Measurements from ENCODE around the gene BZW1. TPM values are rescaled to one million over a fixed set of nuclear protein-coding genes. Genes with fewer than 3 reads are reported as not detected.

Gene BZW1
- total and polyA plus RNA-seq, 3 donors from 2014 or later = 238 to 284 (median 267) TPM

- intact Hi-C loops (cut with DNase I; ENCODE audit: low total_unique reads) = no loop called here
- H3K9me3 ChIP-seq = no peaks in the 10 kb centered on the region
- no peaks in the 10 kb centered on the region for H3K36me3 ChIP-seq (ENCODE audit: low read depth, missing control alignments)
Observed at GRCh38 chr2:200773083-200773482, 38.6 kb upstream of the BZW1 start.

GRCh38 chr2:200774920-200775319 is 36.8 kb upstream of the BZW1 start:
- no peaks in the 10 kb centered on the region for H3K4me1 ChIP-seq

More at GRCh38 chr2:200773083-200773482, 38.6 kb upstream of the BZW1 start:
- Histone ChIP-seq H3K27me3 (no peaks in the 10 kb centered on the region), H3K4me3 (no peak overlapping the region), H3K27ac (no peak overlapping the region), H3K4me1 (no peaks in the 10 kb centered on the region)
- WGBS, 2 donors = 85 to 90% methylated on average over 1 of the region's 1 CpG
- no peak for DNase-seq
- no peak for TF ChIP-seq POLR2A (IDR thresholded peaks at IDR 0.05)

GRCh38 chr2:200777275-200777674 is 34.4 kb upstream of the BZW1 start:
- Histone ChIP-seq H3K27ac (no peak overlapping the region), H3K27me3 (no peaks in the 10 kb centered on the region), H3K36me3 (ENCODE audit: low read depth, missing control alignments) (no peaks in the 10 kb centered on the region), H3K4me3 (no peak overlapping the region), H3K4me1 (no peaks in the 10 kb centered on the region), H3K9me3 (no peaks in the 10 kb centered on the region)
- TF ChIP-seq POLR2A (IDR thresholded peaks at IDR 0.05) (no peak), CTCF (IDR thresholded peaks at IDR 0.05) (no peak)
- intact Hi-C loops (cut with DNase I; ENCODE audit: low total_unique reads) = no loop called here
- DNase-seq = no peak

More at GRCh38 chr2:200774920-200775319, 36.8 kb upstream of the BZW1 start:
- 96 to 100% methylated on average over 1 of the region's 1 CpG for WGBS, 2 donors
- Histone ChIP-seq H3K36me3 (ENCODE audit: low read depth, missing control alignments) (no peaks in the 10 kb centered on the region), H3K27me3 (no peaks in the 10 kb centered on the region), H3K9me3 (no peaks in the 10 kb centered on the region), H3K4me3 (no peak overlapping the region), H3K27ac (no peak overlapping the region)
- intact Hi-C loops (cut with DNase I; ENCODE audit: low total_unique reads) = no loop called here
- DNase-seq = no peak
- TF ChIP-seq CTCF (IDR thresholded peaks at IDR 0.05) (no peak), POLR2A (IDR thresholded peaks at IDR 0.05) (no peak)

GRCh38 chr2:200778038-200778437 is 33.7 kb upstream of the BZW1 start:
- Histone ChIP-seq H3K4me3 (no peak overlapping the region), H3K27ac (no peak overlapping the region), H3K9me3 (no peaks in the 10 kb centered on the region), H3K27me3 (no peaks in the 10 kb centered on the region), H3K36me3 (ENCODE audit: low read depth, missing control alignments) (no peaks in the 10 kb centered on the region), H3K4me1 (no peaks in the 10 kb centered on the region)
- TF ChIP-seq POLR2A (IDR thresholded peaks at IDR 0.05) (no peak), CTCF (IDR thresholded peaks at IDR 0.05) (no peak)
- DNase-seq = no peak
- intact Hi-C loops (cut with DNase I; ENCODE audit: low total_unique reads) = no loop called here
- WGBS, 2 donors = 77 to 80% methylated on average over 7 of the region's 7 CpGs

GRCh38 chr2:200779214-200779613 is 32.5 kb upstream of the BZW1 start:
- no peaks in the 10 kb centered on the region for H3K9me3 ChIP-seq
- 83 to 90% methylated on average over 1 to 2 of the region's 2 CpGs for WGBS, 2 donors
- TF ChIP-seq POLR2A (IDR thresholded peaks at IDR 0.05) = no peak
- TF ChIP-seq CTCF (IDR thresholded peaks at IDR 0.05) = no peak
- H3K36me3 ChIP-seq (ENCODE audit: low read depth, missing control alignments) = no peaks in the 10 kb centered on the region
- H3K27ac ChIP-seq = no peak overlapping the region
- no peak for DNase-seq
- intact Hi-C loops (cut with DNase I; ENCODE audit: low total_unique reads) = no loop called here
- H3K27me3 ChIP-seq = no peaks in the 10 kb centered on the region
- H3K4me1 ChIP-seq = no peaks in the 10 kb centered on the region
- no peak overlapping the region for H3K4me3 ChIP-seq
